ENCODE measurements around the gene SLC15A4. TPM values are rescaled to one million over a fixed set of nuclear protein-coding genes. Genes with fewer than 3 reads are reported as not detected.

SLC15A4 gene
- total RNA-seq, 1 experiment from 2014 or later, result 29.1 TPM

DNA sequence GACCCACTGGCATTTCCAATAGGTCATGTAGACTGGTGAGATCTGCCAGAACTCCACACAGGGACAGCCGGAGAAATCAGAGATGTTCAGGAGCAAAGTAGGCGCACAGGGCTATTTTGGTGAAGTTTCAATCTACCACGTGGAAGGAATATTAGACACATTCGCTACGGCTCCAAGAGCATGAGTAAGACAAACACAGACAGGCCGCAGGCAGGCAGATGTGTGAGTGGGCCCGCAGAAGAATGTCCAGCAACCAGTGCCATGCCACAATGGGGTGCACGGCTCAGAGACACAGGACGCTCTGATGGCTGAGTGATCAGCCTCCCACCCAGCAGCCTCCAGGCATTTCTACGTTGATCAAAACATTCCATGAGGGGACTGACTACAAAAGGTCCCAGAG is 10.4 kb downstream of the SLC15A4 start:
- Histone ChIP-seq H3K4me1 (ENCODE audit: control insufficient read depth, insufficient read depth, low read length) (peaks cover 12% of the 10 kb centered on the region), H3K36me3 (ENCODE audit: control insufficient read depth, insufficient read depth, low read length) (peaks cover 5% of the 10 kb centered on the region; the same call in 1 of the 2 replicates), H3K4me3 (ENCODE audit: low read depth in 2 of 2, low read length in 2 of 2) (no peak overlapping the region), H3K27me3 (ENCODE audit: control insufficient read depth, insufficient read depth, low read length) (no peaks in the 10 kb centered on the region), H3K9me3 (ENCODE audit: control insufficient read depth, insufficient read depth, low read depth, low read length) (no peaks in the 10 kb centered on the region), H3K27ac (ENCODE audit: low read length) (no peak overlapping the region)
- intact Hi-C loops (cut with micrococcal nuclease; ENCODE audit: unreplicated experiment) (no loop called here), in situ Hi-C loops (cut with HindIII; ENCODE audit: low pct_unique_long_range_greater_than_20kb, low sequenced_read_pairs) (no loop called here)
- DNase-seq (ENCODE audit: low read depth, low spot score) (no peak), ATAC-seq (no peak)
- no peak for TF ChIP-seq TCF7L2 (IDR thresholded peaks at IDR 0.05; ENCODE audit: low read depth, low read length)
- no TSS peak for BruUV-seq (replicated peaks)
- ChIA-PET CTCF (no interaction called here), POLR2A (no interaction called here)

DNA sequence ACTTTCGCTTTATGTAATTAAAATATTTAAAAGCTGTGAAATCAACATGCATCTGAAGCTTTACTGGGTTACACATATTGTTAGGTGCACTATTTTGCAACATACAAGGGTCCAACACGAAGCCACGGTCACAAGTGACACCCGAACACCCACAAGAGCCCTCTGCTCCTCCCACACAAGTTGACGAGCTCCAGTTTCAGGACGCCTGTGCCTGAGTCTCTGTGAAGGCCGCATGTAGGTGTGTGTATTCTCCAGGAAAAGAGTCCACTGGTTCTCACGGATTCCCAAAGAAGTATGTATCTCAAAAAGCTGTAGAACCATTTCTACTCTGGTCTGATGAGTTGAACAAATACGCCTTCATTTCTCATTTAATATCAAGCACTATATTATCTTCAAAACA is 12.0 kb downstream of the SLC15A4 start:
- POLR2A ChIA-PET, result no interaction called here
- CTCF ChIA-PET, result no interaction called here
- TF ChIP-seq SIN3A (IDR thresholded peaks at IDR 0.05; ENCODE audit: borderline replicate concordance, insufficient read depth, low read depth, low read length), result no peak
- TF ChIP-seq POLR2AphosphoS5 (IDR thresholded peaks at IDR 0.05; ENCODE audit: low read depth, low read length), result no peak
- TF ChIP-seq, protein P1, sequence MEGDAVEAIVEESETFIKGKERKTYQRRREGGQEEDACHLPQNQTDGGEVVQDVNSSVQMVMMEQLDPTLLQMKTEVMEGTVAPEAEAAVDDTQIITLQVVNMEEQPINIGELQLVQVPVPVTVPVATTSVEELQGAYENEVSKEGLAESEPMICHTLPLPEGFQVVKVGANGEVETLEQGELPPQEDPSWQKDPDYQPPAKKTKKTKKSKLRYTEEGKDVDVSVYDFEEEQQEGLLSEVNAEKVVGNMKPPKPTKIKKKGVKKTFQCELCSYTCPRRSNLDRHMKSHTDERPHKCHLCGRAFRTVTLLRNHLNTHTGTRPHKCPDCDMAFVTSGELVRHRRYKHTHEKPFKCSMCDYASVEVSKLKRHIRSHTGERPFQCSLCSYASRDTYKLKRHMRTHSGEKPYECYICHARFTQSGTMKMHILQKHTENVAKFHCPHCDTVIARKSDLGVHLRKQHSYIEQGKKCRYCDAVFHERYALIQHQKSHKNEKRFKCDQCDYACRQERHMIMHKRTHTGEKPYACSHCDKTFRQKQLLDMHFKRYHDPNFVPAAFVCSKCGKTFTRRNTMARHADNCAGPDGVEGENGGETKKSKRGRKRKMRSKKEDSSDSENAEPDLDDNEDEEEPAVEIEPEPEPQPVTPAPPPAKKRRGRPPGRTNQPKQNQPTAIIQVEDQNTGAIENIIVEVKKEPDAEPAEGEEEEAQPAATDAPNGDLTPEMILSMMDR (IDR thresholded peaks at IDR 0.05), result no peak
- TF ChIP-seq TCF7L2 (IDR thresholded peaks at IDR 0.05; ENCODE audit: low read depth, low read length), result no peak
- TF ChIP-seq, protein P2, sequence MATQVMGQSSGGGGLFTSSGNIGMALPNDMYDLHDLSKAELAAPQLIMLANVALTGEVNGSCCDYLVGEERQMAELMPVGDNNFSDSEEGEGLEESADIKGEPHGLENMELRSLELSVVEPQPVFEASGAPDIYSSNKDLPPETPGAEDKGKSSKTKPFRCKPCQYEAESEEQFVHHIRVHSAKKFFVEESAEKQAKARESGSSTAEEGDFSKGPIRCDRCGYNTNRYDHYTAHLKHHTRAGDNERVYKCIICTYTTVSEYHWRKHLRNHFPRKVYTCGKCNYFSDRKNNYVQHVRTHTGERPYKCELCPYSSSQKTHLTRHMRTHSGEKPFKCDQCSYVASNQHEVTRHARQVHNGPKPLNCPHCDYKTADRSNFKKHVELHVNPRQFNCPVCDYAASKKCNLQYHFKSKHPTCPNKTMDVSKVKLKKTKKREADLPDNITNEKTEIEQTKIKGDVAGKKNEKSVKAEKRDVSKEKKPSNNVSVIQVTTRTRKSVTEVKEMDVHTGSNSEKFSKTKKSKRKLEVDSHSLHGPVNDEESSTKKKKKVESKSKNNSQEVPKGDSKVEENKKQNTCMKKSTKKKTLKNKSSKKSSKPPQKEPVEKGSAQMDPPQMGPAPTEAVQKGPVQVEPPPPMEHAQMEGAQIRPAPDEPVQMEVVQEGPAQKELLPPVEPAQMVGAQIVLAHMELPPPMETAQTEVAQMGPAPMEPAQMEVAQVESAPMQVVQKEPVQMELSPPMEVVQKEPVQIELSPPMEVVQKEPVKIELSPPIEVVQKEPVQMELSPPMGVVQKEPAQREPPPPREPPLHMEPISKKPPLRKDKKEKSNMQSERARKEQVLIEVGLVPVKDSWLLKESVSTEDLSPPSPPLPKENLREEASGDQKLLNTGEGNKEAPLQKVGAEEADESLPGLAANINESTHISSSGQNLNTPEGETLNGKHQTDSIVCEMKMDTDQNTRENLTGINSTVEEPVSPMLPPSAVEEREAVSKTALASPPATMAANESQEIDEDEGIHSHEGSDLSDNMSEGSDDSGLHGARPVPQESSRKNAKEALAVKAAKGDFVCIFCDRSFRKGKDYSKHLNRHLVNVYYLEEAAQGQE (IDR thresholded peaks at IDR 0.05; ENCODE audit: insufficient read depth in 1 of 2, low read depth in 2 of 2, low read length in 1 of 2), result no peak
- Histone ChIP-seq H3K27me3 (ENCODE audit: control insufficient read depth, insufficient read depth, low read length) (no peaks in the 10 kb centered on the region), H3K27ac (ENCODE audit: low read length) (no peak overlapping the region), H3K9me3 (ENCODE audit: control insufficient read depth, insufficient read depth, low read depth, low read length) (no peaks in the 10 kb centered on the region), H3K4me3 (ENCODE audit: low read depth in 2 of 2, low read length in 2 of 2) (no peak overlapping the region), H3K36me3 (ENCODE audit: control insufficient read depth, insufficient read depth, low read length) (peaks cover 10% of the 10 kb centered on the region), H3K4me1 (ENCODE audit: control insufficient read depth, insufficient read depth, low read length) (no peaks in the 10 kb centered on the region)
- BruUV-seq (replicated peaks), result no TSS peak
- in situ Hi-C loops (cut with HindIII; ENCODE audit: low pct_unique_long_range_greater_than_20kb, low sequenced_read_pairs) (no loop called here), intact Hi-C loops (cut with micrococcal nuclease; ENCODE audit: unreplicated experiment) (no loop called here)
- ATAC-seq (no peak), DNase-seq (ENCODE audit: low read depth, low spot score) (no peak)

DNA sequence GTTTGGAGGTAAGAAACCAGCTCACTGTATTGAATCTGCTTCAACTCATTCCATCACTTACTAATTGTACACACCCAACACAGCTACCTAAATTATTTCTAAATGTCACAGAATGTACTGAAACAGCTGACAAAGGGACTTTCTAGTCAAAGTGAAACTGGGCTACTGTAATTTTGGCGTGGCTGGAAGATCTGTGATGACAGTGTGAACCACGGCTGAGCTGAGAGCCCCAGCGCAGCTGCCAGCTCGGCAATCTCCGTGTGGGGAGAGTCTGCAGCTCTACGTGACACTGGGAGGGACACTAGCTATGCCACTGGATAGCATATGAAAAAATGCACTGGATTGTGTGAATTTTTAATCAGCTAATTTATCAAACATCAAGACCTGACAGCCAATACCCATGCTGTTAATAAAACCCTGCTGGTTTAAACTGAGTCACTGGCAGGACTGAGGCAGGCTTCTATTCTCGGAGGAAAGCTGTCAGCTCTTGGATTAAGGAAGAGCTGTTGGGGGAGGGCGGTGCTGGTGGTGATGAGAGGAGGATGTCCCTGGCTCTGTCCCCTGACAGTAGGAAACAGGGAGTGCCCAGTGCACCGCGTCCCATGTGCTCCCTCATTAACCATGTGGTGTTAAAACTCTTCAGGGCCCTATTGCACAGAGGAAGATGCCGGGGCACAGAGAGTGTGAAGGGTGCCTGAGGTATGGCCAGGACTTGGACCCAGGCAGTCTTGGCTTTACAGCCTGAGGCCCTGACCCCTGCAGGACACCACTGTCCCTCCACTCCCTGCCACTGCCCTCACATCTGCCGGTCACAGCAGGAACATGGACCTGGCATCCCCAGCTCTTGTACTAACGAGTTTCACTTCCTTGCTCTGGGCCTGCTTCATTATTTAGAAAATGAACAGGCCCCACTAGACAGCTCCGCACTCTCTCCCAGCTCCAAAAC is 13.3 kb downstream of the SLC15A4 start:
- DNase-seq (ENCODE audit: low read depth, low spot score) (no peak), ATAC-seq (no peak)
- TF ChIP-seq, protein P2 (IDR thresholded peaks at IDR 0.05; ENCODE audit: insufficient read depth in 1 of 2, low read depth in 2 of 2, low read length in 1 of 2), result no peak
- H3K36me3 ChIP-seq (ENCODE audit: control insufficient read depth, insufficient read depth, low read length), result peaks cover 10% of the 10 kb centered on the region
- H3K4me1 ChIP-seq (ENCODE audit: control insufficient read depth, insufficient read depth, low read length), result no peaks in the 10 kb centered on the region
- CTCF ChIA-PET, result no interaction called here
- POLR2A ChIA-PET, result no interaction called here
- H3K9me3 ChIP-seq (ENCODE audit: control insufficient read depth, insufficient read depth, low read depth, low read length), result no peaks in the 10 kb centered on the region
- H3K4me3 ChIP-seq (ENCODE audit: low read depth in 2 of 2, low read length in 2 of 2), result no peak overlapping the region
- H3K27ac ChIP-seq (ENCODE audit: low read length), result no peak overlapping the region
- in situ Hi-C loops (cut with HindIII; ENCODE audit: low pct_unique_long_range_greater_than_20kb, low sequenced_read_pairs), result no loop called here
- no peaks in the 10 kb centered on the region for H3K27me3 ChIP-seq (ENCODE audit: control insufficient read depth, insufficient read depth, low read length)
- intact Hi-C loops (cut with micrococcal nuclease; ENCODE audit: unreplicated experiment), result no loop called here
- no TSS peak for BruUV-seq (replicated peaks)

Data from Panc1 (cell line).